DMS 273 (cell line): Measurements from ENCODE around the gene ACE.
A peak's percentile ranks its signal among the peaks of the same experiment; 100 is the strongest.

Source experiments
- DNase-seq: peaks from one replicate; lab custom pipeline; 2025; ENCODE audit not compliant: unreplicated experiment; lab: John Stamatoyannopoulos, UW

Gene ACE

DNA sequence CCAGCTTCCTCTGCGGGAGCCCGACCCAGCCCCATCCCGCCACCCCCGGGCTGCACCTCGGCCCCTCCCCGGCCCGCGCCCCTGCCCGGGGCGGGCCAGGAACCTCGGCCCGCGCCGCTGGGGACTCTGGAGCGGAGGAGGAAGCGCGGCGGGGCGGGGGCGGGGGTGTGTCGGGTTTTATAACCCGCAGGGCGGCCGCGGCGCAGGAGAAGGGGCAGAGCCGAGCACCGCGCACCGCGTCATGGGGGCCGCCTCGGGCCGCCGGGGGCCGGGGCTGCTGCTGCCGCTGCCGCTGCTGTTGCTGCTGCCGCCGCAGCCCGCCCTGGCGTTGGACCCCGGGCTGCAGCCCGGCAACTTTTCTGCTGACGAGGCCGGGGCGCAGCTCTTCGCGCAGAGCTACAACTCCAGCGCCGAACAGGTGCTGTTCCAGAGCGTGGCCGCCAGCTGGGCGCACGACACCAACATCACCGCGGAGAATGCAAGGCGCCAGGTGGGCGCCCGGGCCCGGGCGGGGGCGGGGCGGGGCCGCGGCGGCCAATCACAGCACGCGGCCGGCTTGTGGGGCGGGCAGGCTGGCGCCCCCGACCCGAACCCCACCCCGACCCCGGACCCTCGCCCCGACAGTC, at the start of gene ACE:
Gene ACE, plus strand, starts transcription at position 208 of the 626 bp plus-strand sequence. Its CDS starts 34 bp downstream, at position 242.
- peak; percentile 81 for DNase-seq

DNA sequence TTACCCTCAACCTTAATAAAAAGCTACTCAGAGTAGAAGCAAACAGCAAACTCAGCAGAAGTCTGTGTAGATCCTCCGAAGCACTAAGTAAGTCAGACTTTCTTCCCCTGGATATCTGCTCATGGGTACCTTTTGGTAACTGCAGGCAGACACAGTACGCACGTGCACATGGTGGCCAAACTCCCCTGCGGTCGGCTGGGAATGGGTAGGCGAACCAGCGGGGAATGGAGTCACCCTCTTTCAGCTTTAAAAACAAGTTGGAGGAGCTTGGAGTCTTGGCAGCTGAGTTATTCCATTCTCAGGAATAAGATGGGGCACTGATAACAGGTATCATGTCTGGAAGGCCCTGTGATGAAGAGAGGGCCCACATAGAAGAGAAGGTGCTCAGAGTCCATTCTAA, 47.1 kb upstream of the ACE start:
- DNase-seq = no peak

- DNase-seq = no peak
Observed at GRCh38 chr17:63430223-63430622, 46.6 kb upstream of the ACE start.

- DNase-seq = no peak
Observed at GRCh38 chr17:63431618-63431938, 45.3 kb upstream of the ACE start.

GRCh38 chr17:63431939-63432804, 44.7 kb upstream of the ACE start:
- DNase-seq = no peak

DNA sequence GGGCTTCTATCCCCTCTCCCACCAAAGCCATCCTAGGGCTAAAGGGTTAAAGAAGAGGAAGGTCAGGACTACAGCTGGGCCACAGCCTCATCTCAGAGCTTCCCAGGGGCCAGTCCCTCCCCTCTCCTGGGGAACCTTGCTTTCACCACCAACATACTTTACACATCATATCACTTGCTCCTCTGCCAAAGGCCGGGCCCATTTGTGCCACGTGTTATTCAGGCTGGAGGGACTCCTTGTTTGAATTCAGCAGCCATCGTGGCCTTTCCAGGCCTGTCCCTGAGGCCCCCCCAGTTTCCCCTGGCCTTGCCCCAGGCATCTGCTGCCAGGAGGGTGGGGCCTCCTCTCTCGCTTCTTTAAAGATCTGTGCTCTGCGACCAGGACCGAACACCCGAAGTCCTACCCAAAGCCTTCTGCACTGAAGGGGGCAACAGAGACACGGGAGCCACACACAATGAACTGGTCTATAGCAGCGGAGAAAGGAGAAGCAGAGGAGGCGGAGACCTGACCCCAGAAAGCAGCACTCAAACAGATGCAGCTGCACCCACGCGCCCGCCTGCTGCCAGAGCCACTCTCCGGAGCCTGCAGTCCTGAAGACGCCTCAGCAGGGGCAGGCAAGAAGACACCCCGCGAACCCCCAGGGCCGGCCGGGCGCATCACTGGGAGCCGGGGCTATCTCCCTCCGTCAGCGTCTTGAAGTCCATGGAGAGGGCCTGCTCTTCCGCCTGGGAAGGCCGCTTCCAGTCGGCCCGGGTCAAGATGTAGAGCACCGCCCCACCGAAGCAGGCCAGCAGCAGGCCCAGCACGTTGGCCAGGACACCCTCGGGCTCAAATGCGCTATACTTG, 42.9 kb upstream of the ACE start:
- peak; percentile 75 for DNase-seq

GRCh38 chr17:63434951-63435571, 41.8 kb upstream of the ACE start:
- DNase-seq = peak; percentile 78

GRCh38 chr17:63435681-63436522, 41.0 kb upstream of the ACE start:
- peak; percentile 69 for DNase-seq

GRCh38 chr17:63436523-63437110, 40.2 kb upstream of the ACE start:
- peak; percentile 46 for DNase-seq

DNA sequence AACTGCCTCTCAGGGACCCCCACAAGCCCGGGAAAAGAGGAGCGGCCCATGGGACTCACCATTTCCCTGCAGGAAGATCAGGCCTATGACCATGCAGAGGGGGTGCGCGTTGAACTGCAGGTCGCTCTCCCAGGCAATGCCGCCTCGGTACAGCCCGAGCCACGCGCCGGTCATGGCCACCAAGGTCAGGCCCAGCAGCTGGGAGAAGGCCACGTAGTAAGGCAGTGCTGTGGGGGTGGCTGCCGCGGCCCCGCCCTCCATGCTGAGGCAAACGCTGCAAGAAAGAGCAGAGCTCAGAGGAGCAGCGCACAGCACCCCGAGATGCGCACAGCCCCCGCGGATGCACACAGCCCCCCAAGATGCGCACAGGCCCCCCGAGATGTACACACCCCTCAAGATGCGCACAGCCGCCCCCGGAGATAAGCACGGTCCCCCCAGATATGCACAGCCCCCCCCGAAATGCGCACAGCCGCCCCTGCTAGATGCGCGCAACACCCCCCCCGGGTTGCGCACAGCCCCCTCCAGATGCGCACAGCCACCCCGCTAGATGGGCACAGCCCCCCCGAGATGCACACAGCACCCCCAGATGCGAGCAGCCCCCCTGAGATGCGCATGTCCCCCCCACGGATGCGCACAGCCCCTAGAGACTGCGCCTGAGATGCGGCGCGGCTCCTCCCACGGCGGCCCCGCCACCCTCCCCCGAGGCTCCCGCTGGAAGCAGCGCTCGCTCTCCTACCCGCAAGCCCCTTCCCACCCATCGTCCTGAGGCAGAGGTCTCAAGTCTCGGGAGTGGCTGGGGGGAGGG, 39.4 kb upstream of the ACE start:
- DNase-seq = no peak

DNA sequence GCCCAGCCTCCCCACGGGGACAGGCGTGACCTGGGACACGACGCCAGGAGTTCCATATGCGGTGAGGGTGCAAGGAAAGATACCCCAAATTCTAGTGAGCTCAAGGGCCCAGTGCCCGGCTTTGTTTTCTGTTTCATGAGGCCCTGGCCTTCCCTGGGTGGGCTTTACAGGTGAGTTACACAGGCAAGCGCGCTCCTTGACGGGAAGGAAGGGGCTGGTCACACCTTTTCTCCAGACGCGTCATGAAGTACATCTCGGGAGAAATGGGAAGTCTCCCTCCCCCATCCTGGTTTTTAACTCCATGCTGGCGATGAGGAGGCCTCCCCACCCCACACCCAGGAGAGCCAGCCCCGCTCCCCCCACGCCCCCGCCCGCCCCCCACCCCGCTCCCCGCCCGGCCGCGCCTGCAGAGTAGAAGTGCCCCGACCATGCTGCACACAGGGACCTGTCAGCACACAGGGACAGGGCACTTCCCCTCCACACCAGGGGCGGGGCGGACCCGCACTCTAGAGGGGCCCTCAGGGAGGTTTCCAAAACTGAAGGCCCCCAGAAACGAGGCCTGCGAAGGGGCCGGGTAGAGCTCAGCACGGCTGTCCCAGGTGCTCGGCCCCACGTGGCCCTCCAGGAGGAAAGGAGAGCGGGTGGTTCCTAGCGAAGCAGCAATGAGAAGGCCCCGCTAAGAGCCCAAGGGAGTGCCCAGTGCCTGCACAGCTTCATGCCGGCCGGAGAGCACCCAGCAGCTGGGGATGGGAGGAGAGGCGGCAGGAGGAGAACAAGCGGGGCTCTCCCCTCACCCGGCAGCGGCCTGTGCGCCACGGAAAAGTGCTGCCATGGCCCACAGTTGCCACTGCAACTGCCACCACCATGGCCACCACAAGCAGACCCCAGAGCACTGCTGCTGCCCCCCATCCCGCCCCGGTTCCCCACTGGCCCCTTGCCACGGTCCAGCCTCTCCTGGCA, 38.5 kb upstream of the ACE start:
- no peak for DNase-seq

- DNase-seq = no peak
Observed at GRCh38 chr17:63439687-63440086, 37.2 kb upstream of the ACE start.

DNA sequence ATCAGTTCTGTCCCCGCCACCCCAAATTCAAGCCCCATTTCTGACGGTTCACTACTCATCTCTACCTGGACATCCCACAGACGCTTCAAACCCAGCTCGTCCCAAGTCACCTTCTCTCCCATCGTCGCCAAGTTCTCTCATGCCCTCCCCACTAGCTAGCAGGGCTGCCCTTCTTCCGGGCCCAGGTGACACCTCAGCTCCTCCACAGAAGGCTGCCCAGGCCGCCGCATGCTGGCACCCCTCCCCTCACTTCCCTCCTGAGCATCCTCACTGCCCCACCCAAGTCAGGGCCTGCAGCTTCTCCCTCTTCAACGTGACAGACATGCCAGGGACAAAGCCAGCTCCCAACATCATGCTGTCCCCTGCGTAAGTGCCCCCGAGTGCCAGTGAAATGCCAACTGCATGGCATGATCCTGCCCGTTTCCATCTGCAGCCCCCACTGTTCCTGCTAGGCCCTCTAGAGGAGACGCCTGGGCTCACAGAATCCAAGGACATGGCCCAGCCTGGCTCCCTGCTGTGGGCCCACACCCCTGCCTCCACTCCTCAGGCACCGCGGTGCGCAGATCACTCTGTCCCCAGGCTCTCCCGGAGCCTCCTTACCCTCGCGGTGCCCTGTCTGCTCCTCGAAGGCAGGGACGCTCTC, 36.6 kb upstream of the ACE start:
- DNase-seq = no peak

GRCh38 chr17:63440770-63441335, 36.0 kb upstream of the ACE start:
- no peak for DNase-seq

GRCh38 chr17:63441654-63442053, 35.2 kb upstream of the ACE start:
- DNase-seq = no peak

GRCh38 chr17:63442074-63442473, 34.8 kb upstream of the ACE start:
- no peak for DNase-seq

GRCh38 chr17:63442549-63443035, 34.3 kb upstream of the ACE start:
- peak; percentile 43 for DNase-seq
